22Rv1 (cell line): ENCODE results near the gene GABRE.

Experiments used
- H3K27ac ChIP-seq: fragments of 450-650 bp; 2 replicates; pipeline ENCODE4 v1.5.1; 2017
- CTCF ChIP-seq: fragments of 450-650 bp; IDR thresholded peaks from 2 replicates; pipeline ENCODE4 v1.5.1; 2017; ENCODE audit warnings: mild to moderate bottlenecking
- ZFX ChIP-seq: fragments of 450-650 bp; IDR thresholded peaks from 2 replicates; pipeline ENCODE4 v1.6.1; 2017; ENCODE audit warnings: antibody characterized with exemption, borderline replicate concordance

The GABRE gene

GRCh38 chrX:151970661-151971060 is 3.8 kb downstream of the GABRE start:
- H3K27ac ChIP-seq = no peak overlapping the region
- TF ChIP-seq ZFX = no peak

GRCh38 chrX:151970027-151970426 is 4.4 kb downstream of the GABRE start:
- H3K27ac ChIP-seq = no peak overlapping the region
- TF ChIP-seq CTCF (no peak), ZFX (no peak)

GRCh38 chrX:151966236-151966635 is 8.2 kb downstream of the GABRE start:
- TF ChIP-seq CTCF (no peak), ZFX (no peak)
- no peak overlapping the region for H3K27ac ChIP-seq

GRCh38 chrX:151962034-151962433 is 12.4 kb downstream of the GABRE start:
- TF ChIP-seq ZFX (no peak), CTCF (no peak)
- no peak overlapping the region for H3K27ac ChIP-seq

GRCh38 chrX:151958101-151958500 is 16.4 kb downstream of the GABRE start:
- no peak for TF ChIP-seq CTCF
- no peak for TF ChIP-seq ZFX
- H3K27ac ChIP-seq = no peak overlapping the region

GRCh38 chrX:151954730-151955129 is 19.7 kb downstream of the GABRE start:
- H3K27ac ChIP-seq = no peak overlapping the region
- TF ChIP-seq ZFX (no peak), CTCF (no peak)

- TF ChIP-seq ZFX (no peak), CTCF (no peak)
- H3K27ac ChIP-seq = no peak overlapping the region
Observed at GRCh38 chrX:151938172-151938571, 36.3 kb downstream of the GABRE start.

GRCh38 chrX:151935358-151935757 is 39.1 kb downstream of the GABRE start:
- no peak overlapping the region for H3K27ac ChIP-seq
- TF ChIP-seq CTCF = no peak
- TF ChIP-seq ZFX = no peak
